H1 (cell line): Measurements from ENCODE around the gene GPN2. TPM values are rescaled to one million over a fixed set of nuclear protein-coding genes. Genes with fewer than 3 reads are reported as not detected.

ENCODE experiments used
- ASH2L ChIP-seq: fragments of 200-600, 300-600 bp; sonication (generic); IDR thresholded peaks from one replicate; pipeline ENCODE4 v1.7.1; 2017; ENCODE audit warnings: low read length
- NRF1 ChIP-seq: IDR thresholded peaks from 2 replicates; pipeline ENCODE4 v1.6.1; 2011; ENCODE audit warnings: mild to moderate bottlenecking, low read depth, low read length, improper control_type of control experiment
- polyA plus RNA-seq, 7 experiments: library from polyadenylated mRNA; depleted of rRNA in 3 of 7; stranded (reverse) in 5 of 7; unstranded in 2 of 7; fragments of >200 nt in 5 of 7; fragments of 200-250 nt in 2 of 7; gene quantifications; 1 replicate in 5 of 7; 2 replicates in 1 of 7; 4 replicates in 1 of 7; pipeline versions ENCODE4 v1.2.1 to v1.2.3, GENCODE V29; 2011 to 2013; ENCODE audit warnings: missing spikeins in 2 of 7, mixed read lengths in 2 of 7
- total RNA-seq: library from RNA; stranded (reverse); fragmentation: NEBNext Ultra II Directional; extraction: Animal tissue kit (Norgen Biotek cat#: 25700); gene quantifications from 2 replicates; pipeline ENCODE4 v1.2.1, GENCODE V29; 2021

GPN2 gene
- total and polyA plus RNA-seq, 2 of the 8 experiments (the other 6 are each of a cell fraction or from before 2014, with no cell fraction given): 27.3 to 36.8 TPM

DNA sequence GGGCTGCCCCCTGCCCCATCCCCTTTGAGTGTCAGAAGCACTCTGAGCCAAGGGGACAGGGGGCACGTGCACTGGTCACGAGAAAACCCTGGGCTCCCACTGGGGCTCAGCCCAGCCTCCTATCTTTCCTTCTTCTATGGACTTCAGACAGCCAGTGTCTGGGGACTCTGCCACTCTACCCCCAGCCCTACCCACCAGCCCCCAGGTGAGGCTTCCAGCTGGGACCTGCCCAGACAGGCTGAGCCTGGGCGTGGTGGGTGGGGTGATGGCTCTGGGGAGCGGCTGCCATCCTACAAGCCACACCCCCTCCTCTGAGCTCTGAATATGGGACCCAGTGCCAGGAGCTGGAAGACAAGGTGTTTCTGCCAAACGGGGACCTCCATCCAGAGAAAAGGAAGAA is 35.2 kb downstream of the GPN2 start (continued):
- TF ChIP-seq NRF1 (no peak), ASH2L (no peak)
